DND-41 (cell line): ENCODE measurements around the gene FBXO21.
"Not testable (repeated sequence)": the region's sequence is repeated elsewhere in the genome, so short reads cannot be mapped to it uniquely, and the experiment has no call there.

Experiments
- ATAC-seq: fragments of 200-7000 bp; cut with Tn5 transposase; 3 replicates; pipeline ENCODE4 v1.9.1; 2021; ENCODE audit warnings: low read depth; ENCODE audit not compliant: insufficient read depth
- DNase-seq: peaks from one replicate; pipeline ENCODE4 v3.0.0-alpha.2; 2020
- H2AFZ ChIP-seq: 2 replicates; pipeline ENCODE4 v1.6.0; 2012; ENCODE audit warnings: low read depth, low read length
- H3K27ac ChIP-seq: 2 replicates; pipeline ENCODE4 v1.5.1; 2012; ENCODE audit warnings: low read length, inconsistent platforms
- H3K27me3 ChIP-seq: fragments of 200-600 bp; sonication (generic); 2 replicates; pipeline ENCODE4 v1.6.0; 2012; ENCODE audit warnings: low read length, mild to moderate bottlenecking, inconsistent platforms; ENCODE audit not compliant: insufficient read depth, poor library complexity
- H3K36me3 ChIP-seq: 2 replicates; pipeline ENCODE4 v1.5.1; 2012; ENCODE audit warnings: low read length, inconsistent platforms; ENCODE audit not compliant: insufficient read depth
- H3K4me1 ChIP-seq: 2 replicates; pipeline ENCODE4 v1.5.1; 2012; ENCODE audit warnings: mild to moderate bottlenecking, low read length; ENCODE audit not compliant: insufficient read depth
- H3K4me2 ChIP-seq: 2 replicates; pipeline ENCODE4 v1.6.0; 2012; ENCODE audit warnings: mild to moderate bottlenecking, moderate library complexity, low read length, inconsistent platforms; ENCODE audit not compliant: insufficient read depth
- H3K4me3 ChIP-seq, 2 experiments: fragments of 200-600 bp in 1 of 2; shearing (Covaris generic) in 1 of 2; 2 replicates each; pipeline ENCODE4 v1.5.1; 2012 to 2016; ENCODE audit warnings: inconsistent platforms in 2 of 2, low read length in 2 of 2, mild to moderate bottlenecking in 2 of 2, low read depth in 1 of 2, moderate library complexity in 1 of 2
- H3K79me2 ChIP-seq: 2 replicates; pipeline ENCODE4 v1.6.0; 2012; ENCODE audit warnings: low read length, inconsistent platforms; ENCODE audit not compliant: insufficient read depth
- H3K9ac ChIP-seq: 2 replicates; pipeline ENCODE4 v1.6.0; 2012; ENCODE audit warnings: low read depth, mild to moderate bottlenecking, inconsistent platforms, low read length, moderate library complexity
- H3K9me3 ChIP-seq: 2 replicates; pipeline ENCODE4 v1.5.1; 2012; ENCODE audit warnings: low read length, moderate library complexity, mild to moderate bottlenecking, inconsistent platforms; ENCODE audit not compliant: insufficient read depth, severe bottlenecking
- H4K20me1 ChIP-seq: 2 replicates; pipeline ENCODE4 v1.6.0; 2012; ENCODE audit warnings: low read length; ENCODE audit not compliant: insufficient read depth
- EZH2 ChIP-seq: IDR thresholded peaks from 3 replicates; pipeline ENCODE4 v1.6.1; 2012; ENCODE audit warnings: borderline replicate concordance, low read depth, mild to moderate bottlenecking, moderate library complexity, low read length, inconsistent platforms; ENCODE audit not compliant: severe bottlenecking
- TF ChIP-seq, protein P1 (sequence below): IDR thresholded peaks from 2 replicates; pipeline ENCODE4 v1.5.1; 2012; ENCODE audit warnings: borderline replicate concordance, low read length, moderate library complexity, mild to moderate bottlenecking; ENCODE audit not compliant: poor library complexity, severe bottlenecking; ENCODE audit errors: extremely low read depth

Gene FBXO21

DNA sequence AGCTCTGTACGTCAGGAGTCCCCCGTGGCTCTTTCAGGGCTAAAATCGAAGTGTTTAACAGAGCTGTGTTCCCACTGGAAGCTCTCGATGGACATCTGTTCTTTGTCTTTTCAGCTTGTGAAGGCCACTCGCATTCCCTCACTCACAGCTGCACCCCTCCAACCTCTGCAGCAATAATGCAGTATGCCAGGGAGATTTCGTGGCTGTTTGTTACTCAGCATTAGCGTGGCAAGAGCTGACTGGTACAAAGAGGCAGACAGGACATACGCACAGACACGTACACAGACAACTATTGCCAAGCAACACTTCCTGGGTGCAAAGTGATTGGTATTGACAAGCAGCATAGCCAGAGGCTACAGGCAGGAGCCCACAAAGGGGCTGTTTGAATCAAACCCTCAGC is 11.8 kb upstream of the FBXO21 start:
- TF ChIP-seq EZH2: no peak
- TF ChIP-seq, protein P1, sequence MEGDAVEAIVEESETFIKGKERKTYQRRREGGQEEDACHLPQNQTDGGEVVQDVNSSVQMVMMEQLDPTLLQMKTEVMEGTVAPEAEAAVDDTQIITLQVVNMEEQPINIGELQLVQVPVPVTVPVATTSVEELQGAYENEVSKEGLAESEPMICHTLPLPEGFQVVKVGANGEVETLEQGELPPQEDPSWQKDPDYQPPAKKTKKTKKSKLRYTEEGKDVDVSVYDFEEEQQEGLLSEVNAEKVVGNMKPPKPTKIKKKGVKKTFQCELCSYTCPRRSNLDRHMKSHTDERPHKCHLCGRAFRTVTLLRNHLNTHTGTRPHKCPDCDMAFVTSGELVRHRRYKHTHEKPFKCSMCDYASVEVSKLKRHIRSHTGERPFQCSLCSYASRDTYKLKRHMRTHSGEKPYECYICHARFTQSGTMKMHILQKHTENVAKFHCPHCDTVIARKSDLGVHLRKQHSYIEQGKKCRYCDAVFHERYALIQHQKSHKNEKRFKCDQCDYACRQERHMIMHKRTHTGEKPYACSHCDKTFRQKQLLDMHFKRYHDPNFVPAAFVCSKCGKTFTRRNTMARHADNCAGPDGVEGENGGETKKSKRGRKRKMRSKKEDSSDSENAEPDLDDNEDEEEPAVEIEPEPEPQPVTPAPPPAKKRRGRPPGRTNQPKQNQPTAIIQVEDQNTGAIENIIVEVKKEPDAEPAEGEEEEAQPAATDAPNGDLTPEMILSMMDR: no peak
- no peak overlapping the region for H3K9ac ChIP-seq
- no peaks in the 10 kb centered on the region for H4K20me1 ChIP-seq
- no peak overlapping the region for H3K27ac ChIP-seq
- H3K4me2 ChIP-seq: no peak overlapping the region
- H3K9me3 ChIP-seq: no peaks in the 10 kb centered on the region
- no peak overlapping the region for H2AFZ ChIP-seq
- DNase-seq (no peak), ATAC-seq (no peak)
- H3K4me1 ChIP-seq: no peaks in the 10 kb centered on the region
- no peaks in the 10 kb centered on the region for H3K79me2 ChIP-seq
- no peaks in the 10 kb centered on the region for H3K36me3 ChIP-seq
- peaks cover 2% of the 10 kb centered on the region for H3K27me3 ChIP-seq
- no peak overlapping the region for H3K4me3 ChIP-seq

DNA sequence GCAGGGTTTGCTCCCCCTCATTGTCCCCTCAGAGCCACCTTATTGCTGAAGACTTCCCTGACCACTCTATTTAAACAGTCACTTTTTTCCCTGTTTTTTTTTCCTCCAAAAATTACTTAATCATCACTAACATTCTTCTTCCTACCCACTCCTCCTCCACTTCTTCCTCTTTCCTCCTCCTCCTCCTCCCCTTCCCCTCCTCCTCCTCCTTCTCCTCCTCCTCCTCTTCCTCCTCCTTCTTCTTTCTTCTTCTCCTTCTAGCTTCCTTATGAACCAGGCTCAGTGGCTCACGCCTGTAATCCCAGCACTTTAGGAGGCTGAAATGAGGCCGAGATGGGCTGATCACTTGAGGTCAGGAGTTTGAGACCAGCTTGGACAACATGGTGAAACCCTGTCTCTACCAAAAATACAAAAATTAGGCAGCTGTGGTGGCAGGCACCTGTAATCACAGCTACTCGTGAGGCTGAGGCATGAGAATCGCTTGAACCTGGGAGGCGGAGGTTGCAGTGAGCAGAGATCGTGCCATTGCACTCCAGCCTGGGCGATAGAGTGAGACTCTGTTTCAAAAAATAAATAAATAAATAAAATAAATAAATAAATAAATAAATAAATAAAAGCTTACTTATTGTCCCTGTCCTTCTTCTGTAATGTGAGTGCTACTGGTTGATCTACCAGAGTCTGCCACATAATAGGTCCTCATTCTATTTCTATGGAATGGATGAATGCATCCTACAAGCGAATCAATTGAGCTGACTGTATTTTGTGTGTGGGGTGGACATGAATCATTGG is 9.9 kb upstream of the FBXO21 start:
- H3K9me3 ChIP-seq, DNase-seq, ATAC-seq, H2AFZ ChIP-seq, H3K27ac ChIP-seq, H3K4me1 ChIP-seq, H4K20me1 ChIP-seq, H3K79me2 ChIP-seq, H3K4me3 ChIP-seq, H3K4me2 ChIP-seq, H3K27me3 ChIP-seq, H3K36me3 ChIP-seq, H3K9ac ChIP-seq: not testable (repeated sequence)

DNA sequence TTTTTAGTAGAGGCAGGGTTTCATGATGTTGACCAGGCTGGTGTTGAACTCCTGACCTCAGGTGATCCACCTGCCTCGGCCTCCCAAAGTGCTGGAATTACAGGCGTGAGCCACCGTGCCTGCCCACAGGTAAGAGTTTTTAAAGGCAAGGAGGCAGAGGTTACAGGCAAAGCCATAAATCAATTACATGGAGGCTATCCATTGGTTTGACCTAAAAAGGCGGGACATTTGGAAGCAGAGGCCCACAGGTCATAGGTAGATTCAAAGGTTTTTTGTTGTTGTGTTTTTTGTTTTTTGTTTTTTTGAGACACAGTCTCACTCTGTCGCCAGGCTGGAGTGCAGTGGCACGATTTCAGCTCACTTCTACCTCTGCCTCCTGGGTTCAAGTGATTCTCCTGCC is 6.1 kb upstream of the FBXO21 start:
- ATAC-seq, H3K4me1 ChIP-seq, H3K27ac ChIP-seq, H3K27me3 ChIP-seq, H3K9ac ChIP-seq, H3K4me3 ChIP-seq, H3K9me3 ChIP-seq, H2AFZ ChIP-seq, H3K4me2 ChIP-seq, DNase-seq, H4K20me1 ChIP-seq, H3K79me2 ChIP-seq, H3K36me3 ChIP-seq: not testable (repeated sequence)

DNA sequence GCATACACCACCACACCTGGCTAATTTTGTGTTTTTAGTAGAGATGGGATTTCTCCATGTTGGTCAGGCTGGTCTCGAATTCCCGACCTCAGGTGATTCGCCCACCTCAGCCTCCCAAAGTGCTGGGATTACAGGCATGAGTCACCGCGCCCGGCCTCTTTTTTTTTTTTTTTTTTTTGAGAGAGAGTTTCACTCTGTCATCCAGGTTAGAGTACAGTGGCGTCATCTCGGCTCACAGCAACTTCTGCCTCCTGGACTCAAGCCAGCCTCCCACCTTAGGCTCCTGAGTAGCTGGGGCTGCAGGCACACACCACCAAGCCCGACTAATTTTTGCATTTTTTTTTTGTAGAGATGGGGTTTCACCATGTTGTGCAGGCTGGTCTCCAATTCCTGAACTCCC is 4.8 kb upstream of the FBXO21 start:
- not testable (repeated sequence) for H4K20me1 ChIP-seq, H3K9me3 ChIP-seq, H2AFZ ChIP-seq, H3K27me3 ChIP-seq, DNase-seq, H3K4me2 ChIP-seq, H3K79me2 ChIP-seq, H3K4me3 ChIP-seq, H3K4me1 ChIP-seq, H3K9ac ChIP-seq, H3K27ac ChIP-seq, ATAC-seq, H3K36me3 ChIP-seq

DNA sequence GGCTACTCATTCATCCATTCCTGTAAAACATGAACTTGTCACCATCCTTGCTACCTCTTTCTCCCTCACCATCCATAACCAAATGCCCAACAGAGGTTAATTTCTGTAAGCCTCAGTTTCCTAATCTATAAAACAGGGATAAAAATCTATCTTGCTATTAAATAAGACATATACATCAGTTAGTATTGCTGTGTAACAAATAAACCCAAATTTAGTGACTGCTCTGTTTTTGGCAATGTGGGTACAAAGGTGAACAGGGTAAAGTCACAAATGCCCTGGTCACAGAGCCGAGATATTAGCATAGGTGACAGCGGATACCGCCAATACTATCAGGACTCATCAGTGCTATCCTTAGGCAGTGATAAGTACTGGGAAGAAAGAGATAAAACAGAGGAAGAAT is 3.6 kb upstream of the FBXO21 start:
- no peak overlapping the region for H3K27ac ChIP-seq
- DNase-seq: no peak
- no peak overlapping the region for H3K9ac ChIP-seq
- H3K36me3 ChIP-seq: no peaks in the 10 kb centered on the region
- TF ChIP-seq, protein P1: no peak
- TF ChIP-seq EZH2: no peak
- no peak overlapping the region for H2AFZ ChIP-seq
- H3K4me3 ChIP-seq: no peak overlapping the region
- no peak overlapping the region for H3K4me2 ChIP-seq
- H3K79me2 ChIP-seq: peaks cover 18% of the 10 kb centered on the region
- no peaks in the 10 kb centered on the region for H4K20me1 ChIP-seq
- H3K9me3 ChIP-seq: no peaks in the 10 kb centered on the region
- peaks cover 9% of the 10 kb centered on the region for H3K27me3 ChIP-seq
- ATAC-seq: no peak
- peaks cover 17% of the 10 kb centered on the region for H3K4me1 ChIP-seq

DNA sequence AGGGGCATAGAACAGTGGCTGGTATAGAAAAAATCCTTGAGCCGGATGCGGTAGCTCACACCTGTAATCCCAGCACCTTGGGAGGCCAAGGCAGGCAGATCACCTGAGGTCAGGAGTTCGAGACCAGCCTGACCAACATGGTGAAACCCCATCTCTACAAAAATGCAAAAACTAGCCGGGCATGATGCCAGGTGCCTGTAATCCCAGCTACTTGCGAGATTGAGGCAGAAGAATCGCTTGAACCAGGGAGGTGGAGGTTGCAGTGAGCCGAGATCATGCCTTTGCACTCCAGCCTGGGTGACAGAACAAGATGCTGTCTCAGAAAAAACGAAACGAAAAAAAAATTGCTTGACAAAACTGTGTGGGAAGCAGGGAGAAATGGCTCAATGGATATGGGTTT is 2.3 kb upstream of the FBXO21 start:
- not testable (repeated sequence) for H2AFZ ChIP-seq, H3K9ac ChIP-seq, DNase-seq, ATAC-seq, H3K4me2 ChIP-seq, H4K20me1 ChIP-seq, H3K27ac ChIP-seq, H3K27me3 ChIP-seq, H3K4me3 ChIP-seq, H3K9me3 ChIP-seq, H3K36me3 ChIP-seq
- peaks cover 31% of the 10 kb centered on the region for H3K79me2 ChIP-seq
- H3K4me1 ChIP-seq: peaks cover 29% of the 10 kb centered on the region
